Measurements from ENCODE around the gene RNU5D-1.
A peak's percentile ranks its signal among the peaks of the same experiment; 100 is the strongest.

The RNU5D-1 gene

DNA sequence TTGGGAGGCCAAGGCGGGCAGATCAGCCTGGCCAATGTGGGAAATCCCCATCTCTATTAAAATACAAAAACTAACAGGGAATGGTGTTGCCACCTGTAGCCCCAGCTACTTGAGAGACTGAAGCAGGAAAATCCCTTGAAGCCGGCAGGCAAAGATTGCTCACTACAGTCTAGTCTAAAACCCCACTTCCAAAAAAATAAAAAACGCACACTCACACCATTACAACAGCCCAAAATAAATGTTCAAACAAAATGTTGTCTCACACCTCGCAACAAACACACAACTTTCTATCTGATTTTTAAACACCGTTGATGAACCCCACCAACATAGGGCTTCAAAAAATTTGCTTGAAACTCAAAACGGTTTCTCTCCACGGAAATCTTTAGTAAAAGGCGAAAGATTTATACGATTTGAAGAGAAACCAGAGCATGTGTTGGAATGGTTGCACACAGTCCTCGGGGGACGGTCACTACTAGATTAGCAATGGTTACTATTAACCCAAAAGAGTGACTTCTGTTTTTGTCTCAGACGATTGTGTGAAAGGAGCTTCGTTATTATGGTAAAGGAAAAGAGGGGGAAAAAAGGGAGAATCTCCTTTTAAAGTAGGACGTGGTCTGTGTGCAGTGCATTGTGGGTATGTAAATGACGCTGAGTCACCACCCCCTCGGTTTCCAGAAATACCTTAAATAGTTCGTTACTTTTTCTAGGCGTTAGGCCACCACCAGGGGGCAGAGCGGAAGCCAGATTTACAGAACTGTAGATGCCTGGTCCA, at the start of gene RNU5D-1:
Gene RNU5D-1 (minus strand): TSS at position 430 of the 772 bp plus-strand sequence.
- H3K27ac ChIP-seq: peak within 1 kb of the TSS; percentile 99
- TF ChIP-seq, protein P1, sequence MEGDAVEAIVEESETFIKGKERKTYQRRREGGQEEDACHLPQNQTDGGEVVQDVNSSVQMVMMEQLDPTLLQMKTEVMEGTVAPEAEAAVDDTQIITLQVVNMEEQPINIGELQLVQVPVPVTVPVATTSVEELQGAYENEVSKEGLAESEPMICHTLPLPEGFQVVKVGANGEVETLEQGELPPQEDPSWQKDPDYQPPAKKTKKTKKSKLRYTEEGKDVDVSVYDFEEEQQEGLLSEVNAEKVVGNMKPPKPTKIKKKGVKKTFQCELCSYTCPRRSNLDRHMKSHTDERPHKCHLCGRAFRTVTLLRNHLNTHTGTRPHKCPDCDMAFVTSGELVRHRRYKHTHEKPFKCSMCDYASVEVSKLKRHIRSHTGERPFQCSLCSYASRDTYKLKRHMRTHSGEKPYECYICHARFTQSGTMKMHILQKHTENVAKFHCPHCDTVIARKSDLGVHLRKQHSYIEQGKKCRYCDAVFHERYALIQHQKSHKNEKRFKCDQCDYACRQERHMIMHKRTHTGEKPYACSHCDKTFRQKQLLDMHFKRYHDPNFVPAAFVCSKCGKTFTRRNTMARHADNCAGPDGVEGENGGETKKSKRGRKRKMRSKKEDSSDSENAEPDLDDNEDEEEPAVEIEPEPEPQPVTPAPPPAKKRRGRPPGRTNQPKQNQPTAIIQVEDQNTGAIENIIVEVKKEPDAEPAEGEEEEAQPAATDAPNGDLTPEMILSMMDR (IDR thresholded peaks at IDR 0.05): peak; percentile 96
- no peak for TF ChIP-seq ZFX (IDR thresholded peaks at IDR 0.05; ENCODE audit: borderline replicate concordance)

DNA sequence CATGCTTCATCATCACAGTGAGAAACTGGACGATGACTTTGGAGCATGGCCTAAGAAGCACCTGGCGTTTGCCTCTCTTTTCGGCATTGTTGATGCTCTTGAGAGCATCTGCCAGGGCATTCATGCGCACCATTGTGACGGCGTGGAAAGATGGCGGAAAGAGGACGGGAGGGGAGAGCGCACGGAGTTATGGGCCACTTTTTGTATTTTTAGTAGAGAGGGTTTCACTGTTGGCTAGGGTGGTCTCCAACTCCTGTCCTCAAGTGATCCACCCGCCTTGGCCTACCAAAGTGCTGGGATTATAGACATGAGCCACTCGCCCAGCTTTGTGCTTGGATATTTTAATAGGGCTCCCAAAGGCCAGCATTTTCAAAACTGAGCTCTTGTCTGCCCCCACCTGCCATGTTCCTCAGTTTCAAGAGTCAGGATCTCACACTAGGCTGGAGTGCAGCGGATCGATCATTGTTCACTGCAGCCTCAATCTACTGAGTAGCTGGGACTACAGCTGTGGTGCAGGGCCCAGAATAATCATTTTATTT, 49.7 kb upstream of the RNU5D-1 start:
- TF ChIP-seq ZFX (IDR thresholded peaks at IDR 0.05; ENCODE audit: borderline replicate concordance): no peak
- TF ChIP-seq, protein P1 (IDR thresholded peaks at IDR 0.05): no peak
- H3K27ac ChIP-seq: peak overlapping the region; percentile 8; the same call in 1 of the 2 replicates

DNA sequence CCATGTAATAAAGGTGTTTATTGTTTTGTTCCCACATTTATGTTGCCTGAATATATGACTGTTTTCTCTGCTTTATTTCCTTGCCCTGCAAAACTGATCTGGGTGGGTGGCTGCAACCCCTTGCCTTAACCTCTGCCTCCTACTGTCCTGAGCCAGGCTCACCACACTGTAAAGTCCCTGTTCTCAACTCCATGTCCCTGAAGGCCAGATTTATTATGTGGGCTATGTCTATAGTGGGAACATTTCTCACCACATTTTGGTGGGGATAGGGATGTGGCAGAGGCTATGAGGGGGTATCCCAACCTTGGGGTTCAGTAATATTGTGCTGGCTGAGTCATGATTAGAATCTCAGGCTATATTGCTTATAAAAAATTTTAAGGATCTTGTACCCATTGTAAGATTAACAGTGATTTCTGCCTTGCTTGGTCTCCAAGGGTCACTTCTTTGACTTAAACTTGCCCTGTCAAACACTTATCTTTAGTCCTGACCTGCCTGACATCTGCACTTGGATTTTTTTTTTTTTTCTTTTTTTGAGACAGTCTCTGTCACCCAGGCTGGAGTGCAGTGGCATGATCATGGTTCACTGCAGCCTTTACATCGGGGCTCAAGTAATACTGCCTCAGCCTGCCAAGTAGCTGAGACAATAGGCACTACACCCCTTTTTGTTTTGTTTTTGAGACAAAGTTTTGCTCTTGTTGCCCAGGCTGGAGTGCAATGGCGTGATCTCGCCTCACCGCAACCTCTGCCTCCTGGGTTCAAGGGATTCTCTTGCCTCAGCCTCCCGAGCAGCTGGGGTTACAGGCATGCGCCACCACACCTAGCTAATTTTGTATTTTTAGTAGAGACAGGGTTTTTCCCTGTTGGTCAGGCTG, 48.0 kb upstream of the RNU5D-1 start:
- H3K27ac ChIP-seq: peak overlapping the region; percentile 92
- TF ChIP-seq, protein P1 (IDR thresholded peaks at IDR 0.05): no peak
- TF ChIP-seq ZFX (IDR thresholded peaks at IDR 0.05; ENCODE audit: borderline replicate concordance): no peak

DNA sequence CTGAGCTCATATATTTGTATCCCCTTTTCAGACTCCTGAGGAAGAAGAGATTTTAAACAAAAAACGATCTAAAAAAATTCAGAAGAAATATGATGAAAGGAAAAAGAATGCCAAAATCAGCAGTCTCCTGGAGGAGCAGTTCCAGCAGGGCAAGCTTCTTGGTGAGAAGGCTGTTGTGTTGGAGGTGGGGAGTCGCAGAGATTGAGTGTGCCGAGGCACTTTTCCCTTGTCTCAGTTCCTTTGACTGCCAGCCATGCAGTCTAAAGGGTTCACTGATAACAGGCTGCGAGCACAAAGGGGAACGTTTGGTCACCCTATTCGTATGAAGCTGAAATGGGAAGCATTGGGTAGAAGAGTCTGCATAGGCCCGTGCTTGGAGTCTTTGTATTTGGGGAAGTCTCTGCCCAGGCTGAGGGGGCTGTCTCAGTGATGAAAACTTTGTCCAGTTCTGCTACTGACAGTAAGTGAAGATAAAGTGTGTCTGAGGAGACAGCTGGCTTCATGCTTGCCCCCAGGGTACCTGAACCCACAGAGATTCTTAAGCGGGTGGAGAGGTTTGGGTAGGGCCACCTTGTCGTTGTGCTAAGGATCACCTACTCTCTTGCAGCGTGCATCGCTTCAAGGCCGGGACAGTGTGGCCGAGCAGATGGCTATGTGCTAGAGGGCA, 47.1 kb upstream of the RNU5D-1 start:
- TF ChIP-seq, protein P1 (IDR thresholded peaks at IDR 0.05): no peak
- TF ChIP-seq ZFX (IDR thresholded peaks at IDR 0.05; ENCODE audit: borderline replicate concordance): no peak
- H3K27ac ChIP-seq: peak overlapping the region; percentile 92

DNA sequence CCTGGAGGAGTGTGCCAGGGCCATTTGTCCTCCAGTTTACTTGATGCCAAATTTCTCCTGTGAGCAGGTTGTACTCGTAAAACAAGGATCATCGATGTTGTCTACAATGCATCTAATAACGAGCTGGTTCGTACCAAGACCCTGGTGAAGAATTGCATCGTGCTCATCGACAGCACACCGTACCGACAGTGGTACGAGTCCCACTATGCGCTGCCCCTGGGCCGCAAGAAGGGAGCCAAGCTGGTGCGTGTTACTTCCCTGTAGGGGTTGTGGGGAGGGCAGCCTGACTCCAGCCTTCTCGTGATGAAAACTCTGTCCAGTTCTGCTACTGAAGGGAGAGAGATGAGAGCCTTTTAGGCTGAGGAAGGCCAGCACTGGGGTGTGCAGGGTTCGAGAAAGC, 46.6 kb upstream of the RNU5D-1 start:
- peak overlapping the region; percentile 92 for H3K27ac ChIP-seq
- TF ChIP-seq, protein P1 (IDR thresholded peaks at IDR 0.05): no peak
- no peak for TF ChIP-seq ZFX (IDR thresholded peaks at IDR 0.05; ENCODE audit: borderline replicate concordance)

- TF ChIP-seq, protein P1 (IDR thresholded peaks at IDR 0.05): no peak
- no peak for TF ChIP-seq ZFX (IDR thresholded peaks at IDR 0.05; ENCODE audit: borderline replicate concordance)
These were observed 45.7 kb upstream of the RNU5D-1 start for GRCh38 chr1:44776730-44777068.

More at GRCh38 chr1:44776730-44777068, 45.7 kb upstream of the RNU5D-1 start:
- peak overlapping the region; percentile 92 for H3K27ac ChIP-seq

All from 22Rv1 (cell line).